ENCODE data around the gene CUL4A.
"Not testable (repeated sequence)": the region's sequence is repeated elsewhere in the genome, so short reads cannot be mapped to it uniquely, and the experiment has no call there.

The CUL4A gene

DNA sequence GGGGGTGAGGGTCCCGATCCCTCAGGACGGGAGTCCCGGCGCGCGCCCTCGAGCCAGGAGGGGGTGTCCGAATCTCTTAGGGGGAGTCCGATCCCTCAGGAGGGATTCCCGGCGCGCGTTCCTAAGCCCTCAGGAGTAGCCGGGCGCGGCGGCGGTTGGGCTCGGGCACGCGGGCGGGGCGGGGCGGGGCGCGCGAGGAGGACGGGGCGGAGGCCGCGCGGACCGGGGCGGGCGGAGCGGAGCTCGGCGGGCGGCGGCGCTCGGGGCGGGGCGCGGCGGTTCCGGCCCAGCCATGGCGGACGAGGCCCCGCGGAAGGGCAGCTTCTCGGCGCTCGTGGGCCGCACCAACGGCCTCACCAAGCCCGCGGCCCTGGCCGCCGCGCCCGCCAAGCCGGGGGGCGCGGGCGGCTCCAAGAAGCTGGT lies at the start of gene CUL4A:
Gene CUL4A (plus strand): TSS at position 278 of the 423 bp plus-strand sequence. CDS start 15 bp downstream, at position 293.
- FAIRE-seq: no peak

DNA sequence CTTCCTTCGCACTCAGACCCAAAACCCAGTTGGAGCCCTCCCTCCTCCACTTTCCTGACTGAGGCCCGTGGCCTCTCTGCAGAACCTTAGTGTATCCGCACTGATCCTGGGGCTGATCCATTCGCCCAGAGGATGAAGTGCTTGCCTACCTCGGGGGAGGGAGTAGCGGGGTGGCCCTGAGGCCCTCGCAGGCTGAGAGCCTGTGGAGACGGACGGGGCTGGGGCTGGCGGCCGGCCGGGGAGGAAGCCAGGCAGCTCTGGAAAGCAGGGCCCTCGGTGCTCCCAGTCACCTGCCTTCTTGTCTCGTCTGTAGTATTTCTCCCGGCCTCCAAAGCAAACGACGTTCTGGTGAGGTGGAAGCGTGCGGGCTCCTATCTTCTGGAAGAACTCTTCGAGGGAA lies 49.7 kb upstream of the CUL4A start:
- FAIRE-seq: no peak

DNA sequence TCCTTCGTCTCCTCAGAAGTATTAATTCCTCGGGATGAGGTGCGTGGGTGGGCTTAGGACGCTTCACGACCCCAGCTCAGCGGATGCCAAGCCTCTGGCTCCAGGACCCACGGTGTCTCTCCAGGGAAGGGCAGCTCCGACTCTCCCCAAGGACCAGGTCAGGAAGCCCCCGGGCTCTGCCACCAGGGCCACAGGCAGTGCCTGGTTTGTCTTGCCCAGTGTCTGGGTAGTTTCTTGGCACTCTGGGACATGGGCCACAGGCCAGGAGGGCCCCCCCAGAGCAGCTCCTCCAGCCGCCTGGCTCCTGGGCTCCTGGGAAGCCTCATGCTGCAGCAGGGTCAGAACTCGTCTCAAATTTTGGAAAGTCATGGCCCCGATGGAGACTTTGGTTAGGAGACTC lies 48.4 kb upstream of the CUL4A start:
- FAIRE-seq: no peak

DNA sequence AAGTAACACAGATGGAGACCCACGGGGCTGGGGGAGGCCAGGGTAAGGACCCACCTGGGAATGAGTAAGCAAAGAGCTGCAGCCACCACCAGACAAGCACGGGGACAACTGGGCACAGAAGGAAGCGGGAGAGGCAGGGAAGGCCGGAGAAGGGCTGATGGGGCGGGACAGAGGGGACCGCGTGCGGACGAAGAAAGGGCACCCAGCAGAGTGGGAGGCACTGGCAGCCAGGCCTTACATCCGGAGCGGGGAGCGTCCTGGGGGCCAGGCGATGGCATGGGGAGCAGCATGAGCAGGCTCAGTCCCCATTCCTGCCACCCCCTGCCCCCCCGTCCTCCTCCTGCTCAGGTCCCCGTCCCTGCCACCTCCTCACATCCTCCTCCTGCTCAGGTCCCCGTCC lies 48.0 kb upstream of the CUL4A start:
- FAIRE-seq: no peak

DNA sequence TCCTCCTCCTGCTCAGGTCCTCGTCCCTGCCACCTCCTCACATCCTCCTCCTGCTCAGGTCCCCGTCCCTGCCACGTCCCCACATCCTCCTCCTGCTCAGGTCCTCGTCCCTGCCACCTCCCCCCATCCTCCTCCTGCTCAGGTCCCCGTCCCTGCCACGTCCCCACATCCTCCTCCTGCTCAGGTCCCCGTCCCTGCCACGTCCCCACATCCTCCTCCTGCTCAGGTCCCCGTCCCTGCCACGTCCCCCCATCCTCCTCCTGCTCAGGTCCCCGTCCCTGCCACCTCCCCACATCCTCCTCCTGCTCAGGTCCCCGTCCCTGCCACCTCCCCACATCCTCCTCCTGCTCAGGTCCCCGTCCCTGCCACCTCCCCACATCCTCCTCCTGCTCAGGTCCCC lies 47.4 kb upstream of the CUL4A start:
- FAIRE-seq: not testable (repeated sequence)

DNA sequence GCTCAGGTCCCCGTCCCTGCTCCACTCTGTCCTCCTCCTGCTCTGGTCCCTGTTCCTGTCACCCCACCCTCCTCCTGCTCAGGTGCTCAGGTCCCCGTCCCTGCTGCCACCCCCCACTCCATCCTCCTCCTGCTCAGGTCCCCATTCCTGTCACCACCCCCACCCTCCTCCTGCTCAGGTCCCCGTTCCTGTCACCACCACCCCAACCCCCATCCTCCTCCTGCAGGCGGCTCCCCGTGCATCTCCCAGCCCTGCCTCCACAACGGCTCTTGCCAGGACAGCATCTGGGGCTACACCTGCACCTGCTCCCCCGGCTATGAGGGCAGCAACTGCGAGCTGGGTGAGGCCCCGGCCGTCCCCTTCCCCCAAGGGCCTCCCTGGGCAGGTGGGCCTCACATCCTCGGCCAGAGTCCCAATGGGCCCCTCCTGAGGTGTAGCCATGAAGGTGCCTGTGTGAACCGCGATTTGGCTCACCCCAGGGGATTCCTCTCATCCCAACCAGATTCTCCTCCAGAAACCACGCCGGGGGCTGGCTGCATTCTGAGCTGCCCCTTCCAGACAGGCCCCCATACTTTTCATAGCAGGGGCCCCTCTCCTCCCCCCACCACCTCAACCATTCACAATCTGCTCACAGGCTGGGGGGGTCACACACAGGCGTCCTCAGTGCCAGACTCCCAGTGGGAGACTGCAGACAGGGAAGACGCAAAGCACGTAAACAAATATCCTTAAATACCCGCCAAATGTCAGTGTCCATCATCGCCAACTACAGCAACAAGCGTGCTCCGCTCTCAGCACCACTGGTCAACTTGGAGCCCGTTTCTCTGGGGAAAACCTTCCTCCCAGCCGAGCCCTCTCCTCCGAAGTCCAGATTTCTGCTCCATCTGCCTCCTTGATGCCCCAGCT lies 46.4 kb upstream of the CUL4A start:
- no peak for FAIRE-seq

DNA sequence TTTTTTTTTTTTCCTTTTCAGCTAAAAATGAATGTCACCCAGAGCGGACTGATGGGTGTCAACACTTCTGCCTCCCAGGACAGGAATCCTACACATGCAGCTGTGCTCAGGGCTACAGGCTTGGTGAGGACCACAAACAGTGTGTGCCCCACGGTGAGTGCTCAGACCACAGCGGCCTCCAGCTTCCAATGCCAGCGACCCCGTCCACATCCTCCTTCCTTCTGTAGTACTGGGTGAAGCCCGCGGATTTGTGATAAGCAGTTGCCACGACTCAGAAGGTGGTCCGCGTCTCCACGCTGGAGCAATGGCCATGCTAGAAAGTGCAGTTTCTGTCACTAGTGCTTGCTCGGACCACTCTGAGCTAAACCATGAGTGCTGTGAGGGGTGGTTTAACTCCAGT lies 44.9 kb upstream of the CUL4A start:
- no peak for FAIRE-seq

DNA sequence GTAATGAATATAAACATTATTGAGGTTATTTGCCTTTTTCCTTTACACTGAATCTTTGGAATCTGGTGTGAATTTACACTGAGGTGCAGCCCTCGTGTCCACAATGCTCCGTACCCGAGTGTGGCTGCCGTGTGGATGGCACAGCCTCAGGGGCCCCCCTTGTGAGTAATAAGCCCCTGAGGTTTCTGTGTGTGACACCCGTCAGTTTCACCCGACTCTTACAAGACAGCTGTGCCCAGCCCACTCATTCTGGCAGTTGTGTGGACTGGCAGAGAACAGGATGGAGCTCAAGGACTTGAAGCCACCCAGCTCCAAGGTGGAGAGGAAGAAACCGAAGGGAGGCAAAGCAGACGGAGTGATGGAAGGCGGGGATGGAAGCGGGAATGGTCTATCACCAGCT lies 43.1 kb upstream of the CUL4A start:
- FAIRE-seq: no peak

DNA sequence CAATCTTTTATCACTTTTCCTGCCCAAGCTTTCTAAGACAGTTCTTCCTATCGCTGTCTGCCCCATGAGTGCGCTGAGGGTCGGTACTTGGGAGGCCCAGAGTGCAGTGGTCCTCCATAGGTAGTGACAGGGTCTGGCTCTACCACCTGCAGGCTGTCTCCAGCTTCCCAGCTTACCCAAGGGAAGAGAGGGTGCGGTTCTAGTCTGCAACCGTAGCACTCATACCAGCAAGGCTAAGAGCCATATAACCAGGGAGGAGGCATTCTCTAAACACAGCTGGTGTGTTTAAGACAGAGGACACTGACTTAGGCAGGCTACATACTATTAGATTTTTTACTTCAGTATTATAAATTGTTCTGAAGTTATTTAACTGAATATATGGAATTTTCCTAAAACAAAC lies 42.7 kb upstream of the CUL4A start:
- no peak for FAIRE-seq

DNA sequence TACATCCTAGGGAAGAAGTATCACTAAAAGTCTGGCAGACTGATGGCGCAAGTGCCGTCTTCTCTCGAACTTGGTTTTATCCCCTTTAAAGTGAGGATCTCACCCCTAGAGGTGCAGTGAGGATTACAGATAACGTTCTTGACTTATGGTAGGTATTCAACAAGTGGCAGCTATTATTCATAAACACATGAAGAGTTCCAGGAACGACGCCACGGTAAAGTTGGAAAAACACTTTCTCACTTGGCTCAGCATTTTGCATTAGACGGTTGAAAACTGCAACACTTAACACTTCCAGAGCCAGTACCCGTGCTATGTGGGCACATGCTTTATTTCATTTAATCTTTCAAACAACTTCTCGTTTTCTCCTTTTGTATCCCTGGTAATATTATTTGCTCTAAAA lies 42.3 kb upstream of the CUL4A start:
- no peak for FAIRE-seq

DNA sequence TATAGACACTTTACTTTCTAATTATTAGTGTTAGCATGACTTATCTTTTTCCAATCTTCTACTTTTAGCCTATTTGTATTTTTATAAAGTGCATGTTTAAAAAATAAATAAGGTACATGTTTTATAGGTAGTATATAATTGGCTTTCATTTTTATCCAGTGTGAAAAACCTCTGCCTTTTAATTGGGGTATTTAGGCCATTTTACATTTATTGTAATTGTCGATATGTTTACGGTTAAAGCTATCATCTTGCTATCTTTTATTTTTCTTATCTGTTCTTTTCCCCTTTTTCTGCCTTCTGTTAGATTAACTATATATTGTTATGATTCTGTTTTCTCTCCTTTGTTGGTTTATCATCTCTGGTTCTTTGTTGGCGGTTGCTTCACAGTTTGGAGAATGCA lies 41.8 kb upstream of the CUL4A start:
- FAIRE-seq: no peak

DNA sequence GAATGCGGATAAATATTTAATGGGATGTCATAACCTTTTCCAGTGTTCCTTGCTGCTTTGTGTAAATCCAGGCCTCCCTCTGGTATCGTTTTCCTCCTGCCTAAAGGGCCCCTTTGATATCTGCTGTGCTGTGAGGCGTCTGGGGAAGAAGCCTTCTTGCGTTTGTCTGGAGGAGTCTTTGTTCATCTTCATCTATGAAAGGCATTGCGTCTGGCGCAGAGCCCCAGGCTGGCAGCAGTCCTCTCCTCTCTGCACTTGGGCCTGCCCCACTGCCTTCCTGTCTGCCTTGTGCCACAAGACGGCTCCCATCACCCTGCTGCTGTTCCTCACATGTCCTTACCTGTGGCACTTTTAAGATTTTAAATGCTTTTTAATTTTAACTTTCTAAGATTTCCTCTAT lies 41.2 kb upstream of the CUL4A start:
- FAIRE-seq: no peak

DNA sequence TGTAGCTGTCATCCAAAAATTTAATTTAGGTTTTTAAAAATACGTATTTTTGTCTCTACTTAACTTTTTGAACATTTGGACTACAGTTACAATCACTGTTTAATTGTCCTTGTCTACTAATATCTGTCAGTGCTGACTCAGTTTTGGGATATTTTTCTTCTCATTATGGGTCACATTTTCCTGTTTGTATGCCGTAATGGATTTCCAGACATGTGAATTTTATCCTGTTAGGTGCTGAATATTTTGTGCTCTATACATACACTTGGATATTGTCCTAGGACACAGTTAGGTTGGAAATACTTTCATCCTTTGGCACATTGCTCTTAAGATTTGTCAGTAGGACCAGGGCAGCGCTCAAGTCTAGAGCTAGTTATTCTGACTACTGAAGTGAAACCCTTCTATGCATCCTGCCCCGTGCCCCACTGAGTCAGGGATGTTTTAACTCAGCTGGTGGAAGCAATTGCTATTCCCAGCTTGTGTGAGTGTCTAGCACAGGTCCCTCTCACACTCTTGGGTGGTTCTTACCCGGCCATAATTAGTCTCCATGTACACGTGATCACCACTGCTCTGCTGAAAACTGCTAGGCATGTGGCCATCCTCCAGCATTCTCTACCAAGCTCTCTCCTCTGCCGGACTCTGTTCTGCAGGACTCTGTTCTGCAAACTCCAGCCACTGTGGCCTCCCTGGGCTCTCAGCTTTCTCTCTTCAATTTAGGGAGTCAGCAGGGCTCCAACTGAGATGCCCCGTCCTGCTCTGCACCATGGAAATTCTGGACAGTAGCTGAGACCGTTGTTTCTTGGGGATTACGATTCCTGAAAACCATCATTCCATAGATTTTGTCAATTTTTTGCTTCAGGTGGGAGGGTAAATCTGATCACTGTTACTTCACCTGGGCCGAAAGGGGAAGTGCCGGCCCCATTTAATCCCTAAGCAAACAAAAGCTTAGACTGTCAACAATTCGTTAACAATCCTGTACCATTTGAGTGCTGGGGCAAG lies 39.8 kb upstream of the CUL4A start:
- FAIRE-seq: no peak

DNA sequence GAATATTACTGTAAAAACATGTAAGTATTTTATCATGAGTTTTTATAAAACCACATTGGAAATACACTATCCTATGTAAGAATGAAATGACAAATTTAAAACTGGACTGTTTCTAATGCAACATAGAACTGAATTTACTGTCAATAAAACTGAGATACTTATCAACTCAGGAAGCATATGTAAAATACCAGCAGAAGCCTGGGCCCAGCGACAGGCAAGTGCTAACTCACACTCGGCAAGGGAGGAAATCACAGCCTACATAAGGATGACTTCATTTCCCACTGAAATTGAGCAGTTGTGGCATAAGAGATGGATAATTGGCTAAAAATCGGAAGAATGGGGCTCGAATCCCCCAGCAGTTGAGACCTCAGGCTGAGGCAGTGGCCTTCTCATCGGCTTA lies 38.9 kb upstream of the CUL4A start:
- FAIRE-seq: no peak

DNA sequence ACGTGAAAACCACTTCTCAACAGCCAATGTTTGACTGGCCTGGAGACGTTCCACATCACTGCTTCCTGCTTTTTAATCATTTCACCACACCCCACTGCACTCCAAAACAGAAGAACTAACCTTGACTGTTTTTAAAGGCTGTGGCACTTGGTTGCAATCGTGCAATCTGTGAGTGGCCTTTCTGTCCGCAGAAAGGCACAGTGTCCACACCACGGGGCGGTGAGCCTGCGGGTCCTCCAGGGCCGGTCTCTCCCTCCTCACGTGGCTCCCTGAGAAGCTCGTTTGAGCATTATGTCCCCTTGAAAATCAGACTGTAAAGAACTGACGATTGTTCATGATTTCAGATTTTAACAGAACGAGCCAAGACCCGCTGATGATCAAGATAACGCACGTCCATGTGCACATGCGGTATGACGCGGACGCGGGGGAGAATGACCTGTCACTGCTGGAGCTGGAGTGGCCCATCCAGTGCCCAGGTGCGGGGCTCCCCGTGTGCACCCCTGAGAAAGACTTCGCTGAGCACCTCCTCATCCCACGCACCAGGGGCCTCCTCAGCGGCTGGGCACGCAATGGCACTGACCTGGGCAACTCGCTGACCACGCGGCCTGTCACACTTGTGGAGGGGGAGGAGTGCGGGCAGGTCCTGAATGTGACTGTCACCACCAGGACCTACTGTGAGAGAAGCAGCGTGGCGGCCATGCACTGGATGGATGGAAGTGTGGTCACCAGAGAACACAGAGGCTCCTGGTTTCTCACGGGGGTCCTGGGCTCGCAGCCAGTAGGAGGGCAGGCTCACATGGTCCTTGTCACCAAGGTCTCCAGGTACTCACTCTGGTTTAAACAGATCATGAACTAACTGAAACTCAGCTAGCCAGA lies 37.9 kb upstream of the CUL4A start:
- no peak for FAIRE-seq

DNA sequence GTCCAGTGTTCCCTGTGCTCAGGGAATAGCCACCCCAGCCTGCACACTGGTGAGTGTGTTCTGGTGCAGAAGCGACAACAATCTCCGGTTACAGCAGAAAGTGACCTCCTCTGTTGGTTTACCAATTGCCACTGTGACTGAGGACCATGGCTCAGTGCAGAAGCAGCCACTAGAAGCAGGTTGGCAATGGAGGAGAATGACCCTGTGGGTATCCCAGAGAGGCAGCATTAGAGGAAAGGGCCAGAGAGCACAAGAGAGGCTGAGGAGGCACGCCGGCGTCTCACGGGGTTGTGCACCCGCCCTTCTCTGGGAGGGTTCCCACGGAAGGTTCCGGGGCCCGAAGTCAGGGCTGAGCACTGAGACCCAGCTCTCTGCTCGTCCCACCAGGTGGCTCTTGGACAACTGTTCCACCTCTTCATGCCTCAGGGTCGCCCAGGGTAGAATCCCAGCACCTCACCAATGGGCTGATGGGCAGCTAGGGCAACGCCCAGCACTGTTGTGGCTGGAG lies 36.9 kb upstream of the CUL4A start:
- no peak for FAIRE-seq

DNA sequence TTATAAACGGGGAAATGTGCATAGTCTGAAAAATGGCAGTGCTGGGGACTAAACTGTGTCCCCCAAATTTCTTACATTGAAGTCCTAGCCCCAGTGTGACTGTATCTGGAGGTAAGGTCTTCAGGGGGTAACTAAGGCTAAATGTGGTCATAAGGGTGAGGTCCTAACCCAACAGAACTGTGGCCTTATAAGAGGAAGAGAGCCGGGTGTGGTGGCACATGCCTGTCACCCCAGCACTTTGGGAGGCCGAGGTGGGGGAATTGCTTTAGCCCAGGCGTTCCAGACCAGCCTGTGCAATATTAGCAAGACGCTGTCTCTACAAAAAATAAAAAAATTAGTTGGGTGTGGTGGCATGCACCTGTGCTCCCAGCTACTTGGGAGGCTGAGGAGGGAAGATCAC lies 33.1 kb upstream of the CUL4A start:
- no peak for FAIRE-seq

DNA sequence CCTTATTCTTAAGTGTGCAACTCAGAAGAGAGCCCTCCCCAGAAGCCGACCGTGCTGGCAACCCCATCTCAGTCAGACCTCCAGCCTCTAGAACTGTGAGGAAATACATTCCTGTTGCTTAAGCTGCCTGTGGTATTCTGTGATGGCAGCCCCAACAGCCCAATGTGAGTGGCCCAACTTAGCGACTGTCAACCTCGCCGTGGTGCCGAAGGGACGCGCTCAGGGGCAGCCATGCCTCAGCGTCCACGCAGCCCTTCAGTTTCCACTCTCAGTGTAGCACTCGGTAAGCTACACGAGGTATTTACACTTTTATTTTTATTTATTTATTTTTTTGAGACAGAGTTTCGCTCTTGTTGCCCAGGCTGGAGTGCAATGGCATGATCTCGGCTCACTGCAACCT lies 32.6 kb upstream of the CUL4A start:
- no peak for FAIRE-seq

DNA sequence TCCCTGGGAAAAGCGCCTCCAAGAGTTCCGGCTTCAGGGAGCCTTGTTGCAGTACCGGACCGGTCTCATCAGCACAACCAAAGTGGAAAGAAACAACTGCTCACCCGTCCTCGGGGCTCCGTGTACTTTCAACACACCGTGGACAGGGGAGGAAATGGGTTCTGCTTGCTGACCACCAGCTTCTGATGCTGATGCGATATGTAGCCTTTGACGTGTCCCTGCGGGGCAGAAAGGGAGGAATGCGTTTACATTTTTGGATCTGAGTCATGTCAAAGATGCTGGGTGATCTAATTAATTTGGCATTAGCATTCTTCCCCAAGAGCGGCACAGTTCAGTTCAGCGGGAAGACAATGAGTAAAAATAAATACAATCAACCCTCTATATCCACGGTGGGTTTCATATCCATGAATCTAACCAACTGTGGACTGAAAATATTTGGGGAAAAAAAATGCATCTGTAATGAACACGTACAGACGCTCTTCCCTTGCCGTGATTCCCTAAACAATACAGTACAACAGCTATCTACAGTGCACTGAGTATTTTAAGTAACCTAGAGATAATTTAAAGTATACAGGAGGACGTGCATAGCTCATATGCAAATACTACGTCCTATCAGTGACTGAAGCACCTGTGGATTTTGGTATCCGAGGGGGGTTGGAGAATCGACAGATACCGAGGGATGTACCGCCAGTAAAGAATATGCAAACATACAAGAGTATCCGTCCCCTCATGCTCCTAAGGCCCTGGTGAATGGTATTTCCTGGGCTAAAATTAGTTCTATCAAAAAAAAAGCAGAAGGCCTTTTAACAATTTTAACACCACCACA lies 31.1 kb upstream of the CUL4A start:
- no peak for FAIRE-seq

DNA sequence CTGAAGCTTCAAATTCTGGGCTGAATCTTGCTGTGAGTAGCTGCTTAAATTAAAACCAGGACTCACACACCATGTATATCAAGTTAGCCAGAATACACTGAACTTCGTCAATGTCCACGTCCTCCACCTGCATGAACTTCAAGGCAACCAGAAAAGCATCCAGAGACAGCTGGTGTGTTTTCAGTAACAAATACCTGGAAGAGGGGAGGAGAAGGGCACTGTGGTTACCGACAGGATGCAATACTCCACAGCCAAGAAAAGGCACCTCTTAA lies 30.6 kb upstream of the CUL4A start:
- no peak for FAIRE-seq

DNA sequence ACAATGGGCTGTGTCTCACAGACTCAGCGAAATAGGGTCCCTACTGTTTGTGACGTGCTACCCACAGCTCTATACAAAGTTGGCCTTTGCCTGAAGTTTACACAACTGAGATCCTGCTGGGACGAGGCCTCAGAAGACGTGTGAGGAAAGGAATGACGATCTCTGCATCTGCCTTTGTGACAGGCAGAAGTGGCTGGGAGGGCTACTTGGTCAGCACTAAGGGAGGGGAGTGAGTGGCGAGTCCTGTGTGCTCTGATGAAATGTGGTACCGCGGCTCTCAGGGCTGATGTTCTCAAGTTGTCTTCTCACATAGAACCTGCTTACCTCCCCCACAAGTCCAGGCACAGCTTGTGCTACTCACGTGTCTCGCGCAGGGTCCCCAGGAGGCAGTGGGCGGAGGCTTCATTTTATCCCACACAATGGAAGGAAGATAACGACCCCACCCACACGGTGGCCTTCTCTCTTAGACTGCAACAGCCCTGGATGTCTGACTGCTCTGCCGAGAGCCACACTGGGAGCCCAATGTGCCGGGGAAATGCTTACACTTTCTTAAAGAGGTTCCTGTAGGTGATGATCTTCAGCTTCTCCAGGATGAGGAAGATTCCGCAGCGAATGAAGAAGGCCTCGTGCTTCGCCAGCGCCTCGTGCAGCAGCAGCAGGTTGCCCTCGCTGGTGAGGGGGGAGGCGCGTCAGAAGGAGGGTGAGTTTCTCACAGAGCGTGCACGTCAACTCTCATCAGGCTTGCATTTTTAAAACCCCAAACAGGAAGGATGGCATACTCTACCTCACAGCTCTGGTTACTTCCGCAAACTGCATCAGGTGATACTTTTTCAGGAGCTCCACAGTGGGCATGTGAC lies 29.8 kb upstream of the CUL4A start:
- FAIRE-seq: no peak
